GM19463 (cell line): Measurements from ENCODE around the gene COMMD3.
A peak's percentile ranks its signal among the peaks of the same experiment; 100 is the strongest.

Experiments
- ATAC-seq: cut with Tn5 transposase; IDR thresholded peaks from one replicate; pipeline ENCODE4 v1.9.1; 2021; ENCODE audit warnings: mild to moderate bottlenecking, moderate library complexity; ENCODE audit not compliant: unreplicated experiment

Gene COMMD3

DNA sequence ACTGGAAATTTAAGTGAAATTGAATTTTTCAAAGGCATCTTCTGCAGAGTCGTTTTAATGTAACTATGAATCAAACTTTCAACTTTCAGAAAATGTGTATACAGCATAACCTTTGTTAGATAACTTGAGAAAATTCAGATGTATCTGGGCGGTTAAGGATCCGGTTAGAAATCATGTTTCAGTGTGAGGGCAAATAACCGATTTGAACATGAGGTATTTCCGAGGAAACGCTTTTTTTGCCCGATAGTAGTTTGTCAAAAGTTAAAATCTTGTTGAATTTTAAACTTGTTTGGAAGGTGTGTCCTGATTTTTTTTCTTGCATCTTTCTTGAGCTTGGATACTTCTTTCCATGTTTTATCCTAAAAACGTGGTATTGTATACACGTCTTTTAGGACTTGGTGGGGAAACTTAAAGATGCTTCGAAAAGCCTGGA, 3.4 kb downstream of the COMMD3 start:
- ATAC-seq, result no peak

DNA sequence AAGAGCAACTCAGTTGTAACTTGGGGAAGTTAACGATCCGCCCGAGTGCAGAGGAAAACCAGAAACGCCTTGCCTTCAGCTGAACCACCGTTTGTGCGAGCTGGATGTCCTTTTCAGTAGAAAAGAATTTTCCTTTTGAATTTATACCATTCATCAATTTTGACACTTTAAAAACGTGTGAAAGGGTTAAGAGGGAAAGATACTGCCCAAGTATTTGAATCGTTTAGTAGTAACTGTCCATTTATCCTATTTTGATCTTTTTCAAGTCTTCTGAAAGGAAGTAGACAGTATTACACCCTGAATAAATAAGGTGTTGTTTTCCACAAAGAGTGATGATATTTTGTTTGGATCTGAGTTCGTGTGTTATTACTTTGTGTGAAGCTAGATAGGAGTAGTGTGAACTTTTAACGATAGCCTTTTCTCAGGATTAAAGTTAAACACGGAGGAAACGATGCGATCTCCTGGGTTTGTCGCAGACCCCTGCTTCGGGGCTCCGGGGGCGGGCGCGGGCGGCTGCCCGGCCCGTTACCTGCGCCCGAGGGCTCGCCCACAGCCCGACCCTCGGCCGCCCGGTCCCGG, 3.9 kb downstream of the COMMD3 start:
- no peak for ATAC-seq

DNA sequence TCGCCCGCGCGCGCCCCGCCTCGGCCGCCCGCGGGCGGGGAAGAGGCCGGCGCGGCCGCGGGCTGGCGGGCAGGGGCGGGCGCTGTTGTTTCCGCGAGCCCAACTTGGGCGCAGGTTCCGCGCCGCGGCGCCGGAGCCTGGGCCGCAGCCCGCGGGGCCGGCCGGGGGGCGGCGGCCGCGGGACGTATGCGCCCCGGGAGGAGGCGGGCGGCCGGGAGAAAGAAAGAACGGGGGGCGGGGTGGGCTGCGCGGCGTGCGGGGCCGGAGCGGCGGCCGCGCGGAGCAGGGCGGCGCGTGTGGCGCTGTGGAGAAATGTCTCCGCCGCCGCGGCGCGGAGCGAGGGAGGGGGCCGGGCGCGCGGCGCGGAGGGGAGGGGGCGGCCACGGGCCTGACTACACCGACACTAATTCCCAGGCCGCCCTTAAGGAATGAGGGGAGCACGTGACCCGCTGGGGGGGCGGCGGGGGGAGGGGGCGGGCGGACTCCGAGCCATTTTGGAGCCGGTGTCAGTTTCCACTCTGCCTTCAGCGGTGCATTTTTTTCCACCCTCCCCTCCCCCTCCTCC, 4.5 kb downstream of the COMMD3 start, which contains the start of gene BMI1:
Gene BMI1, plus strand, starts transcription at position 509 of the 565 bp plus-strand sequence. CDS start 5,351 bp downstream, outside the sequence.
- peak; percentile 26 for ATAC-seq

DNA sequence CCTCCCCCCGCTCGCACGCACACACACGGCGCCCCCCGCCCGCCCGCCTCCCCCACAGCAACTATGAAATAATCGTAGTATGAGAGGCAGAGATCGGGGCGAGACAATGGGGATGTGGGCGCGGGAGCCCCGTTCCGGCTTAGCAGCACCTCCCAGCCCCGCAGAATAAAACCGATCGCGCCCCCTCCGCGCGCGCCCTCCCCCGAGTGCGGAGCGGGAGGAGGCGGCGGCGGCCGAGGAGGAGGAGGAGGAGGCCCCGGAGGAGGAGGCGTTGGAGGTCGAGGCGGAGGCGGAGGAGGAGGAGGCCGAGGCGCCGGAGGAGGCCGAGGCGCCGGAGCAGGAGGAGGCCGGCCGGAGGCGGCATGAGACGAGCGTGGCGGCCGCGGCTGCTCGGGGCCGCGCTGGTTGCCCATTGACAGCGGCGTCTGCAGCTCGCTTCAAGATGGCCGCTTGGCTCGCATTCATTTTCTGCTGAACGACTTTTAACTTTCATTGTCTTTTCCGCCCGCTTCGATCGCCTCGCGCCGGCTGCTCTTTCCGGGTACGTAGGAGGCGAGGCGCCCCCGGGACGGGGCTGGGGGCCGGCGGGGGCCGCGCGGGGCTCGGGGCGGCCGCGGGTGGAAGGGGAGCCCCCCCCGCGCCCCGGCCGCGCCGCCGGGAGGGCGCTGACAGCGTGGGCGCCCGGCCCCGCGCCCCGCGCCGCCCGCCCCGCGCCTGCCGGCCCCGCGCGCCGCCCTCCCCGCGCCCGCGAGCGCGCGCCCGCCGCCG, 5.2 kb downstream of the COMMD3 start:
- peak; percentile 14 for ATAC-seq

DNA sequence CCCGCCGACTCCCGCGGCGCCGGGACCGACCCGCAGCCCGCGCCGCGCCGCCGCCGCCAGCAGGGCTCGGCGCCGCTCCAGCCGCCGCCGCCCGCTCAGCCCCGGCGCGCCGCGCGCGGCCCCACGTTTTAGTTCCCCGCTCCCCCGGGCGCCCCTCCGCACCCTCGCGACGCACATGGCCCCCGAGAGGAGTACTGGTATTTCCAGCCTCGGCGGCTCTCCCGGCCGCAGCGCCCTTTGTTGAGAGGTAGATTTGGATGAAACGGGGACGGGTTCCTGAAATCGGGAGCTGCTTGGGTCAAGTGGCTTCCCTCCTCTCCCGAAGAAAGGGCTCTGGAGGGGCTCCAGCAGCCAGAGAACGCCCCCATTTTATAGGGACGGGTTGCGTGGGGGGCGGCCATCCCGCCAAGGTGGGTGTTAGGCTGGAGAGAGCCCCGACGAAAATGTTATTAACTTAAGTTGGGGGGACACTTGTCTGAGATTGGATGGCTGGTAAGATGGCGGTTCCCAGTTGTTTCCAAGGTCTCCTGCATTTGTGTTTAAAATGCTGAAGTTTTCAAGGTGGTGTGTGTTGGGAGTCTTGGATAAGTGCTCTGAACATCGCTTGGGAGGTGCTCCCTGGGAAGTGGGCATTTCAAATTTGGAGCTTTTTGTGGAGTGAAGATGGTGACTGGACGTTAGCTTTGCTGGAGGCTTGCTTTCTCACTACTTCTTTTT, 5.9 kb downstream of the COMMD3 start:
- no peak for ATAC-seq

DNA sequence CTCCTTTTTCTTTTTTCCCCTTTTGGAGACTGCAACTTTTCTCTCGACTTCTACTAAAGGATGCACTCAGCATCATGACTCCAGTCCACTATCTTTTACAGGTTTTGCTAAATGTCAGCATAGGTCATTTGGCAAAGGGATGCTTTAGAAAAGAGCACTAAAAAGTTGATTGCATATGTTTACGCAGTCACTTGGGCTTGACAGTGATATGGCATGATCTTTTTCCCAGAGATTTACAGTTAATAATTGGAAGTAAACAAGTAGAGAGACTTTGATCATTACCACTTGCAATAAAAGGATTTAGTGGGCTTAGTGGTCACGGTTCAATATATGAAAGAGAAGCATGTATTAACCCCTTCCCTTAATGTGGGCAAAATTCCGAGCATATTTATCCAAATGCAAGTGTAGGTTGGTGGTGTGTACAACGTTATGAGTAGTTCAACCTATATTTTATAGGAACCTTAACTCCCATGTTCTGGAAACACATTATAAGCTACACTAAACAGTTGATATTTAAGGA, 6.5 kb downstream of the COMMD3 start:
- no peak for ATAC-seq

DNA sequence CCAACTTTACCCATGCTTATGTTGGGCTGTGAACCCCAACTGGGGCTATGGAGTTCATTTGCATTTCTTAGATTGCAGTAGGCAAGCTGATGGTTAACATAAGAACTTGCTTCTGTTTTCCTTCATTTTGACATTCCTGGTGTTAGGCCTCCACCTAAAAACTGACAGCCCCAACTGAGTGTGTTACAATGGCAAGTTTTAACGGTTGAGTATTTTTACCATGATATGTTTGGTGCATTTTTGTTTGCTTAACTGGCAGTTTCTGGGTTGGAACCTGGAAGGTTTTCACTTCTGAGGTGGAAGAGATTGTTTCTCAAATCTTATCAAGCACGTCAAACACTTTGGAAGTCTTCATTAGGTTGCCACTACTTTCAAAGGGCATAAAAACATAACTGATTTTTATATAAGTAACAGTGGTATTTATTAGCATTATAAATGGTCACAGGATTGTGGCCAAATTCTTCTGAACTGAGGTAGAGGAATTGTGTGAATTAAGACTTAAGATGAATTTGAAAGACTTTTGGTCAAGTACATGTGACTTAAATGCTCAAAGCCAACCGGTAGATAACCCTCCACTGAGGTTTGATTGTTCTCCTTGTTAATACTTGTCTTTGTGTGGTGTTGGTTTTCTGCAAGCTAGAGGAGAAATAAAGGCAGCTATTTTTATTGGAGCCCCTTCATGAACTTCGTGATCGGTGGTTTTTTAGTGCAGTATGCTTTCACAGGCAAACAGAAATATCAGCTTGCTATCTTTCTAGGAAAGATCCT, 7.5 kb downstream of the COMMD3 start:
- no peak for ATAC-seq

DNA sequence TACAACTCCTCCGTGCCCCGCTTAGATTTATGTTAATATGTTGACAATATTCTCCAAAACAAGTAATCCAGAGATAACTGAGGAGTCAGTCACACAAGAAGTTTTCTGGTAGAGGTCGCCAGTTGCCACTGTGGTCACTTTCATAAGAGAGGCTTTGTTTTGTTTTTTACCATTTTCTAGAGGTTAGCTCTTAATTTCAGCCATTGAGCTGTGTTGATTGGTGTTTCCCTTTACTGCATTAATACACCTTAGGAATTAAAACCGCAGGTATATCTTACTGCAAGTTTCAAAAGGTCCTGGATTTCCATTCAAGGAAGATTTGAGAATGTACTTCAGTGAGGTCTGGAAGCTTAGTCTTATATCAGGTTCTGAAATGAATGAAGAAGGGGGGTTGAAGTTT, 8.2 kb downstream of the COMMD3 start:
- no peak for ATAC-seq

DNA sequence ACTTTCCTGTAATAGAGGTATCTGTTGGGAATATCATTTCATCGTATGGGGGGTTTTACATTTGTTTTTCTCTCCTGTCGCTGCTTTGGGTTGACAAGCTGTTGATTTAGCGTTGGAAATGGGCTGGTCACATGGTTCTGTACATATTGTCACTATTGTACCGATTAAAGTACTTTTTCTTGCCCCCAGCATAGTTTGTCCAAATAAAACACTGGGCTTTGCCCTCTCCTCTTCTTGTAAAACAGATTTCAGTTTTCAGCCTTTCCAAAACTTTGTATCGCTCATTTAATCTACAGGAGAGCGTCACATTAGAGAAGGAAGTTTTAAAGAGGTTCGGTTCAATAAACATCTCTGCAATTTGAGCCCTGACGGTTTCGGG, 8.7 kb downstream of the COMMD3 start:
- no peak for ATAC-seq

DNA sequence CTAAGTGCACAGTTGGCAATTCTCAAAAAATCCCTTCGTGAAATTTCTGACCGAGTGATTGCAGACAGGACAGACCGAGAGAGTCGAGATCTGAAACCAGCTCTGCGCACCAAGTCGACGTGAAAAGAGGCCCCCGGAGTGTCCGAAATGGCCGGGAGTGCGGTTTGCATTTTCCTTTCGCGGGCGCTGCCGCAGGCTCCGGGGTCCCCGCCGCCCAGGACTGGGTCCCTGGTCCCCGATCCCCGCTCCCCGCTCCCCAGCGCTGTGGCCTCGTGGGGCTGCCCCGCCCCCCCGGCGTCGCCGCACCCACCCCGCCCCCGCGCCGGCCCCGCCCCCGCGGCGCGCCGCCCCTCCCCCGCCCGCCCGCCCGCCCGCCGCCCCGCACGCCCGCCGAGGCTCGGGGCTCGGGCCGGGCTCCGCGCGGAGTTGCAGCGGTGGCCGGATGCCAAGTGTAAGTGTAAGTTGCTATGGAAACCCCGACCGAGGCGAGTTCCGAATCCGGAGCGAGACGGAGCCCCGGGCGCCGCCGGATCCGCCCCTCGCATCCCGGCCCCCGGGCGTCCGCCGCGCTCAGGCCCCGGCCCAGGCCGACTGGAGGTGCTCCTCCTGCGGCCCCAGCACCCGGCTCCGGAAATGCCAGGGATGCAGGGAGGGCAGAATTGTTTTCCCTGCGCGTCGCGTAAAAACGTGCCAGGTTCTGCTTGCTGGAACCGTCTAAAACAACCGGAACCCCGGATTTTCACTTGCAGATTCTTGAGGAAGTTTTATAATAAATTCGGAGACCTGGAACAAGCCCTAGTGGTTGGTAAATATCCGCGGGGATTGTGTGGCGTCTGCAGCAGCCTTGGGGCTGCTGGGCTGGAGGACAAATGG, 9.3 kb downstream of the COMMD3 start:
- ATAC-seq, result peak; percentile 40

DNA sequence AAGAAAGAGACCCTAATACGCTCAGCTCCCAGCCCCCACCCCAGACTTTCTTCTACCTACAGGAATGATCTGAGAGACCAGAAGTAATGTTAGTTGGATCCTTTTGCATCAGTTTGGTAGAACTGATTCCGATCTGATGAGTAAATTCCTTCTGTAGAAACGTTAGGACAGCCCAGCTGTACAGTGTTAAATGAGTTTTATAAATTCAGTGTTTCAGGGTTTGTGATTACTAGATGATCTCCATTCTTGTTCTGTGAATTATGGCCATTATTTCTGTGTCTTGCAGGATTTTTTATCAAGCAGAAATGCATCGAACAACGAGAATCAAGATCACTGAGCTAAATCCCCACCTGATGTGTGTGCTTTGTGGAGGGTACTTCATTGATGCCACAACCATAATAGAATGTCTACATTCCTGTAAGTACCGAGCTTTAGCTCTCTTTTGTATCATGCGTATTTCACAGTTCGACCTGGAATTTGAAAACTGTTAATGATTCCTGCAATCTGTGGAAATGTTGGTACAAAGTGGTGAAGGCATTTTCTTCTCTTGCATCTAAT, 10.0 kb downstream of the COMMD3 start:
- ATAC-seq, result no peak

DNA sequence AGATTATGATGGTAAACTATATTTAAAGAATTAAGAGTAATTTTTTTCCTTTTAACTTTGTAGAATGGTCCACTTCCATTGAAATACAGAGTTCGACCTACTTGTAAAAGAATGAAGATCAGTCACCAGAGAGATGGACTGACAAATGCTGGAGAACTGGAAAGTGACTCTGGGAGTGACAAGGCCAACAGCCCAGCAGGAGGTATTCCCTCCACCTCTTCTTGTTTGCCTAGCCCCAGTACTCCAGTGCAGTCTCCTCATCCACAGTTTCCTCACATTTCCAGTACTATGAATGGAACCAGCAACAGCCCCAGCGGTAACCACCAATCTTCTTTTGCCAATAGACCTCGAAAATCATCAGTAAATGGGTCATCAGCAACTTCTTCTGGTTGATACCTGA, 13.0 kb downstream of the COMMD3 start:
- ATAC-seq, result no peak

DNA sequence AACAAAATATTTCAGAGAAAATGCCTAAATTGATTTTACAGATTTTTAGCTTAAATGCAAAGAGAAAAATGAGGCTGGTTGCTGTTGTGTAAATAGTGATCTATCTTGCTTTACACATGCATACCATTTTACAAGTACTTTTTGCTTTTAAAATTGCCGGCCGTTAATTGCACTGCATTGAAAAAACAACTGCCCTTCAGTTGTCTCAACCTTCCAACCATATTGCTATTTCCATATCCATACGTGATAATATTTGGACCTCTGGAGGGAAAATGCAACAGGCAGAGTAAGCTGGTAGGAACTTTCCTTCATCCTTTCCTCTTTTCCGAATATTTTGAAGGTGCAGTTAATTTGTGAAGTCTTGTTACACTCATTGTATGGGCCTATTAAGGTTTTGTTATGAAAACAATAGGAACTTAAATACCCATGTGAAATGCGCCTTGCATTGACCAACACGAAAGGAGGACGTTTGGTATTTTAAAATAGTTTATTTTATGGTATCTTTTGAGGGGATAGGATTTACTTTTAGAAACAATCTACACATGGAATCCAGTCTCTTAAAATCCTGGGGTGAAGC, 16.0 kb downstream of the COMMD3 start:
- no peak for ATAC-seq

DNA sequence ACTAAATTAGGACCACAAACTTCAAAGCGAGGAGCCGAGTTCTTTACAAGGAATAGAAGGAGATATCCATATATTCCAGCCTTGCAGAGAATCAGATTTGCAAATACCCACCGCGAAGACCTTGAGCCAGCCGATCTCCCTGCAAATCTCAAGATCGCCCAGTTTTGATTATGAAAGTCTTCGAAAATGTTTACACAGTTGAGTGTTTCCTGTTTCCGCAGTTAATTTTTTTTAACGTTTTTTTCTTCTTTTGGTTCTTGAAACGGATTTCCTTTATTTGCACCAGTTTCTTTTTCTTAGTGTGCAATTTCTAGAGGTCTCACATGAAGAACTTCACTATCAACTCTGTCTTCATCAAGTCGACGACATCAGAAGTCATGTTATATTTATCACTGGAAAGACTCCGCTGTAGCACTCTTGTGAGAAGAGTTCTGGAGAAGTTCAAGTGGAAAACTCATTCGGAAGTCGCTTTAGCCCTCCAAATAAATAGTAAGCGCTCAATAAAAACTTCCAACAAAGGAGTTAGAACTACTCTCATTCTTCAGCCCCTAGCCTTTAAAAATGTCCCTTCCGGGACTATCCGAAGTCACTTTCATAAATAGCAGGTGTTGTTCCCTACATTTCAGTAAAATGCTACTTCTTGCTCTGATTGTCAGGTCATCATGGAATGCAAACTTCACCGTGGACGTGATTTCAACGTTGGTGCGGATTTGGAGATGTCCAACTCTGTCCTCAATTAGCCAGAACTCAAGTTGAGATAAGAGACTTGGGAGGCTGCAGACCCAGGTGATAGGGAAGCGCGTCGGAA, 17.2 kb downstream of the COMMD3 start:
- no peak for ATAC-seq

DNA sequence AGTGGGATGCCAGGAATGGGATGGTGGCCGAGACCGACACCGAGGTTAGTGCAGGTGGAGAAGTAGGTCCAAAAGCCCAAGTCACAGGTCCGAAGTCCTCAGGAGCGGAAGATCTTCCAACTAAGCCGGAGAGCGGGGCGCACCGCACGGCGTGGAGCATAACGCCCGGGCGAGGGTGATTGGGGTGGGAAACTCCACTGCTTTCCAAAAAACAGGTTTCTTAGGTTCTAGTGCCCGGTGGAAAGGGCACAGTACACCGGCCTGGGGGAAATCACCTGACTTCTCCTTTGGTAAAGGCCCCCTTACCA, 17.7 kb downstream of the COMMD3 start:
- no peak for ATAC-seq

DNA sequence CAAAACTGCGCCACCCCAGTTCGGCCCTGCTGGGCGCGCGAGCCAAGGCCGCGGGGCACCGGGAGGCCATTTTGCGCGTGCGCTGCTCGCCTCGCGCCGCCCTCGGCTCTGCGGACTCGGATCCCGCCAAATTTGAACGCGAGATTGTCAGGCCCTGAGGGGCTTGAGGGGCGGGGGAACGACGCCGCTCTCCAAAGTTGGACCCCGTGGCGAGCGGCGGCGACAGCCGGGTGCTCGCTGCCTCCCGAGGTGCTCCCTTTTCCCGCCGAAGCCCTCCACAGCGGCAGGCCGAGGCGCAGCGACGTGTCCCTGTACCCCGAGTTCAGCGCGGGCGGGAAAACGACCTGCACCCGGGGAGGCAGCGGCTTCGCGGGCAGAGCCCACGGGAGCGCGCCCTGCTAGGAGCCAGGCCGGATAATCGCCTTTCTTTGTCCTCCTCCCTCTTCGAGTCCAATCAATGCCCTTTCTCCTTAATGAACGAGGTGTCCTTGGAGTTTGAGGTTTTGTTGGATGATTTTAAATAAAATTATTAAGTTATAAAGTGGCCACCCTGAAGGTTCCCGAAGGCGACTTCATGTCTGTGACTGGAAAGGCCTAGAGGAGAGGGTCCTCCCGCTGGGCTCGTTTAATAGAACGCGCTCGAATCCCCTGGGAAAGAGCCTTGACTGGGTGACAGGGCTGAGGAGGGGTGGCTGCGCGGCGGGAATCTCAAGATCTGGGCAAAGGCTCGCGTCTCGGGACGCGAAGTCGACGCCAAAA, 18.4 kb downstream of the COMMD3 start:
- no peak for ATAC-seq

DNA sequence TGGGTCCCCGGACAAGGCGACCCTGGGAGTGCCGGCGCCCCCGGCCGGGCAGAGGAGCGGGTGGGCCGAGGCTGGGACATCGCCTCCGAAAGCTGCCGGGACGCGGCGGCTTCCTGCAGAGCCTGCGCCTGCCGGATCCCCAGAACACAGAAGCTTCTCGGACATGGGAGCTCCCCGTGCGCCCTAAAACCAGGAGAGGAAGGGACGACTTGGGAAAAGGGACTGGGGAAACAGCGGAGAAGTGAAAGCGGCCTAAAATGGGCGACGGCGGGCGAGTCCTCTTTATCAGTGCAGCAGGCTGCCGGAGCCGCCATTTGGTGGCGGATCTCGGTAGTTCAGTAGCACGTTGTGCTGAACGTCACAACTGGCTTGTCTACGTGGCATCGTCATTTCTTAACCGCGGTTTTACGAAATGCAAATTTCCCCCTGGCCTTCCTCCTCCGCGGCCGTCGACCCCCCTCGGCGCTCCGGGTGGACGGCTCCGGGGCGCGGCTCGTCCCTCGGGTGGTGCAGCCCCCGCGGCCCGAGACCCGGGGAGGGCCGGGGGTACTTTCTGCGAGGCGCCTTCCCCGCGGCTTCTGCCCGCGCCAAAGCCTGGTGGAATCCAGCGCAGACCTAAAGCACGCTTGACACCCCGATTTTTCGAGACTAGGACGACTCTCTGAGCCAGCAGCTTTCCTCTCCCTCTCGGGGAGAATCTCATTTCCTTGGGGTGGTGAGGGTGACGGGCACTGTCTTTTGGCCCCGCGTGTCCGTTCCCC, 19.2 kb downstream of the COMMD3 start:
- ATAC-seq, result peak; percentile 35
